GM15510 (cell line): ENCODE data around the gene KDM2B.

Experiments used
- POLR2A ChIP-seq: IDR thresholded peaks from 3 replicates; pipeline ENCODE4 v1.6.1; 2011; ENCODE audit warnings: borderline replicate concordance; ENCODE audit not compliant: insufficient read length; ENCODE audit errors: extremely low read depth

KDM2B gene

GRCh38 chr12:121439715-121440114, 141.1 kb downstream of the KDM2B start:
- TF ChIP-seq POLR2A, result no peak

- TF ChIP-seq POLR2A, result no peak
Observed at GRCh38 chr12:121438905-121439304, 141.9 kb downstream of the KDM2B start.

GRCh38 chr12:121436706-121437105, 144.1 kb downstream of the KDM2B start:
- no peak for TF ChIP-seq POLR2A

GRCh38 chr12:121432740-121433480, 147.9 kb downstream of the KDM2B start:
- no peak for TF ChIP-seq POLR2A

GRCh38 chr12:121430833-121431415, 149.9 kb downstream of the KDM2B start:
- TF ChIP-seq POLR2A, result no peak

- TF ChIP-seq POLR2A, result no peak
Observed at GRCh38 chr12:121428883-121429282, 151.9 kb downstream of the KDM2B start.

GRCh38 chr12:121427556-121428050, 153.2 kb downstream of the KDM2B start:
- TF ChIP-seq POLR2A, result no peak

GRCh38 chr12:121424624-121424975, 156.2 kb downstream of the KDM2B start:
- no peak for TF ChIP-seq POLR2A

GRCh38 chr12:121423682-121424623, 156.9 kb downstream of the KDM2B start:
- TF ChIP-seq POLR2A, result no peak

- no peak for TF ChIP-seq POLR2A
Observed at GRCh38 chr12:121423253-121423652, 157.6 kb downstream of the KDM2B start.

GRCh38 chr12:121420109-121420508, 160.7 kb downstream of the KDM2B start:
- TF ChIP-seq POLR2A, result no peak

- no peak for TF ChIP-seq POLR2A
Observed at GRCh38 chr12:121417847-121418246, 163.0 kb downstream of the KDM2B start.

- TF ChIP-seq POLR2A, result no peak
Observed at GRCh38 chr12:121413917-121414316, 166.9 kb downstream of the KDM2B start.

- TF ChIP-seq POLR2A, result no peak
Observed at GRCh38 chr12:121405211-121405610, 175.6 kb downstream of the KDM2B start.

- TF ChIP-seq POLR2A, result no peak
Observed at GRCh38 chr12:121404734-121405133, 176.1 kb downstream of the KDM2B start.

GRCh38 chr12:121403721-121404120, 177.1 kb downstream of the KDM2B start:
- no peak for TF ChIP-seq POLR2A
